HepG2 (cell line): ENCODE results near the gene SH3YL1. TPM values are rescaled to one million over a fixed set of nuclear protein-coding genes. Genes with fewer than 3 reads are reported as not detected.

Source experiments
- ATAC-seq: fragments of 200-7000 bp; cut with Tn5 transposase; 3 replicates; pipeline ENCODE4 v1.9.1; 2020; ENCODE audit warnings: mild to moderate bottlenecking, moderate library complexity
- Bru-seq: library from RNA; stranded (reverse); fragments of 400-500 nt; gene quantifications from one replicate; lab custom pipeline; 2021; lab: Mats Ljungman, UMichigan
- BruChase-seq, 2 experiments: library from RNA; stranded (reverse); fragments of 400-500 nt; gene quantifications; one replicate each; lab custom pipeline; 2021; lab: Mats Ljungman, UMichigan
- BruUV-seq: library from RNA; stranded (reverse); fragments of 400-500 nt; replicated peaks from 2 replicates; lab custom pipeline; 2021; lab: Mats Ljungman, UMichigan
- CTCF ChIA-PET: fragments of 300-600 bp; formaldehyde crosslinking; extraction: SDS; loops from one replicate; lab custom pipeline; 2021; ENCODE audit warnings: low total read pairs, inconsistent platforms, low intra/inter-chr PET ratio; lab: Yijun Ruan, JAX
- POLR2A ChIA-PET: fragments of 350-600 bp; sonication (Branson Sonifier 250); formaldehyde crosslinking; loops from one replicate; lab custom pipeline; 2020; ENCODE audit warnings: antibody characterized with exemption, inconsistent platforms; lab: Yijun Ruan, JAX
- DNase-seq: peaks from one replicate; pipeline ENCODE4 v3.0.0-alpha.2; 2015; ENCODE audit warnings: low spot score
- FAIRE-seq: peaks from 3 replicates; lab custom pipeline; 2011; peaks lifted over from hg19 to GRCh38; lab: Jason Lieb, UNC
- H2AFZ ChIP-seq: one replicate; pipeline ENCODE4 v1.6.1; 2011; ENCODE audit warnings: low read length, inconsistent platforms
- H3K27ac ChIP-seq: fragments of 300-600 bp; 3 replicates; pipeline ENCODE4 v1.8.0; 2011; ENCODE audit warnings: mixed run types, mild to moderate bottlenecking, mixed read lengths, low read length, inconsistent platforms; ENCODE audit not compliant: insufficient read depth; ENCODE audit errors: extremely low read length
- H3K27me3 ChIP-seq, 2 experiments: fragments of 200-600 bp in 1 of 2; 2 replicates in 1 of 2; 3 replicates in 1 of 2; pipeline versions ENCODE4 v1.6.0 to v1.8.0; 2011; ENCODE audit warnings: low read length in 2 of 2, mild to moderate bottlenecking in 2 of 2, moderate library complexity in 2 of 2, inconsistent platforms in 1 of 2; ENCODE audit not compliant: insufficient read depth in 2 of 2, control insufficient read depth in 1 of 2
- H3K36me3 ChIP-seq, 2 experiments: fragments of 200-600 bp in 1 of 2; replicated peaks in 1 of 2; 2 replicates in 1 of 2; 3 replicates in 1 of 2; pipeline versions ENCODE4 v1.5.1 to v1.8.0; 2011; ENCODE audit warnings: low read length in 2 of 2, inconsistent platforms in 1 of 2; ENCODE audit not compliant: insufficient read depth in 2 of 2, control insufficient read depth in 1 of 2
- H3K4me1 ChIP-seq: 2 replicates; pipeline ENCODE4 v1.5.1; 2012; ENCODE audit warnings: low read length, inconsistent platforms; ENCODE audit not compliant: insufficient read depth
- H3K4me2 ChIP-seq: 2 replicates; pipeline ENCODE4 v1.6.0; 2011; ENCODE audit warnings: low read depth, low read length, inconsistent platforms
- H3K4me3 ChIP-seq, 3 experiments: fragments of 200-600 bp in 1 of 3; sonication (generic), shearing (Covaris generic) in 1 of 3; replicated peaks in 1 of 3; 2 replicates each; pipeline ENCODE4 v1.5.1; 2011 to 2016; ENCODE audit warnings: low read length in 3 of 3, inconsistent platforms in 2 of 3, low read depth in 2 of 3, mild to moderate bottlenecking in 2 of 3, control low read depth in 1 of 3, mixed read lengths in 1 of 3; ENCODE audit not compliant: insufficient read depth in 1 of 3
- H3K79me2 ChIP-seq: one replicate; pipeline ENCODE4 v1.6.1; 2011; ENCODE audit warnings: low read length, inconsistent platforms; ENCODE audit not compliant: insufficient read depth
- H3K9ac ChIP-seq: 2 replicates; pipeline ENCODE4 v1.6.0; 2011; ENCODE audit warnings: mild to moderate bottlenecking, low read depth, low read length, inconsistent platforms; ENCODE audit not compliant: insufficient read depth
- H3K9me3 ChIP-seq: 2 replicates; pipeline ENCODE4 v1.5.1; 2012; ENCODE audit warnings: mild to moderate bottlenecking, low read length
- H4K20me1 ChIP-seq: 2 replicates; pipeline ENCODE4 v1.6.0; 2011; ENCODE audit warnings: inconsistent platforms, mild to moderate bottlenecking, low read length, moderate library complexity; ENCODE audit not compliant: insufficient read depth
- CREB1 ChIP-seq, 2 experiments: fragments of 450-650 bp in 1 of 2; IDR thresholded peaks; 2 replicates each; pipeline ENCODE4 v1.6.1; 2016 to 2017; ENCODE audit warnings: control low read depth in 1 of 2, mild to moderate bottlenecking in 1 of 2, missing compliant biosample characterization in 1 of 2, missing genetic modification characterization in 1 of 2
- ETV6 ChIP-seq: sonication (generic); formaldehyde crosslinking; conservative IDR thresholded peaks from 2 replicates; pipeline ENCODE4 v1.4.0; 2020; ENCODE audit warnings: missing genetic modification reagents
- MYPOP ChIP-seq: sonication (generic); formaldehyde crosslinking; IDR thresholded peaks from 2 replicates; pipeline ENCODE4 v1.8.1; 2023; ENCODE audit warnings: mild to moderate bottlenecking, moderate library complexity, missing genetic modification reagents
- ZNF143 ChIP-seq: sonication (generic); formaldehyde crosslinking; IDR thresholded peaks from 2 replicates; pipeline ENCODE4 v1.4.0; 2020; ENCODE audit warnings: missing genetic modification reagents
- ZNF253 ChIP-seq: sonication (generic); formaldehyde crosslinking; IDR thresholded peaks from 2 replicates; pipeline ENCODE4 v1.8.0; 2022; ENCODE audit warnings: mild to moderate bottlenecking, missing genetic modification reagents, borderline replicate concordance
- ZNF512 ChIP-seq: sonication (generic); formaldehyde crosslinking; IDR thresholded peaks from 2 replicates; pipeline ENCODE4 v1.4.0; 2020; ENCODE audit warnings: mild to moderate bottlenecking, missing genetic modification reagents
- ZNF709 ChIP-seq: sonication (generic); formaldehyde crosslinking; IDR thresholded peaks from 2 replicates; pipeline ENCODE4 v1.5.0; 2020; ENCODE audit warnings: mild to moderate bottlenecking, missing genetic modification reagents
- ZNF776 ChIP-seq: sonication (generic); formaldehyde crosslinking; IDR thresholded peaks from 2 replicates; pipeline ENCODE4 v1.4.0; 2020; ENCODE audit warnings: mild to moderate bottlenecking, missing genetic modification reagents
- WGBS: methylation state at CpG from one replicate; pipeline ENCODE4 v1.1.6; 2017; ENCODE audit warnings: low lambda C conversion rate; 5-methylcytosine and 5-hydroxymethylcytosine counted together
- in situ Hi-C: cut with HindIII; loops from 2 replicates; pipeline ENCODE4 v1.10.0; 2017; ENCODE audit warnings: low pct_unique_long_range_greater_than_20kb; ENCODE audit not compliant: extremely low pct_ligation_motif_present
- intact Hi-C: fragments of 100-400 bp; cut with micrococcal nuclease; formaldehyde crosslinking; loops from one replicate; pipeline ENCODE4 v1.10.0; 2022; ENCODE audit not compliant: unreplicated experiment
- long read RNA-seq, 2 experiments: library from RNA in 1 of 2; library from polyadenylated mRNA in 1 of 2; stranded (forward) in 1 of 2; unstranded in 1 of 2; transcript quantifications; one replicate each; pipeline ENCODE4 v2.0.0, GENCODE V29; 2019 to 2022
- polyA minus RNA-seq, 3 experiments: library from RNA; depleted of rRNA, polyadenylated mRNA; stranded (reverse); fragments of >200 nt; gene quantifications; 2 replicates each; pipeline ENCODE4 v1.2.3, GENCODE V29; 2011; ENCODE audit warnings: low replicate concordance in 1 of 3
- polyA plus RNA-seq, 8 experiments: library from polyadenylated mRNA; depleted of rRNA in 3 of 8; stranded (reverse) in 7 of 8; unstranded in 1 of 8; fragments of >200 nt; fragmentation: Illumina TruSeq in 4 of 8; extraction: Trizol in 4 of 8; gene quantifications; 2 replicates each; pipeline versions ENCODE4 v1.2.1 to v1.2.3, GENCODE V29; 2011 to 2016; ENCODE audit warnings: low read depth in 4 of 8, missing spikeins in 1 of 8, mixed read lengths in 1 of 8; ENCODE audit not compliant: insufficient read depth in 1 of 8
- total RNA-seq, 5 experiments: library from RNA; depleted of rRNA; stranded (reverse); fragments of >200 nt; fragmentation: Illumina TruSeq; extraction: Trizol; gene quantifications; 2 replicates each; pipeline ENCODE4 v1.2.3, GENCODE V29; 2016; ENCODE audit warnings: low read depth in 1 of 5
- TF ChIP-seq, protein P1 (sequence below): sonication (generic); formaldehyde crosslinking; IDR thresholded peaks from 2 replicates; pipeline ENCODE4 v1.5.0; 2020; ENCODE audit warnings: missing genetic modification reagents, mild to moderate bottlenecking, borderline replicate concordance
- TF ChIP-seq, protein P2 (sequence below): sonication (generic); formaldehyde crosslinking; IDR thresholded peaks from 2 replicates; pipeline ENCODE4 v1.5.0; 2020; ENCODE audit warnings: missing genetic modification reagents

Gene SH3YL1, protein sequence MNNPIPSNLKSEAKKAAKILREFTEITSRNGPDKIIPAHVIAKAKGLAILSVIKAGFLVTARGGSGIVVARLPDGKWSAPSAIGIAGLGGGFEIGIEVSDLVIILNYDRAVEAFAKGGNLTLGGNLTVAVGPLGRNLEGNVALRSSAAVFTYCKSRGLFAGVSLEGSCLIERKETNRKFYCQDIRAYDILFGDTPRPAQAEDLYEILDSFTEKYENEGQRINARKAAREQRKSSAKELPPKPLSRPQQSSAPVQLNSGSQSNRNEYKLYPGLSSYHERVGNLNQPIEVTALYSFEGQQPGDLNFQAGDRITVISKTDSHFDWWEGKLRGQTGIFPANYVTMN
- total RNA-seq (2016; rRNA removed; fragmentation: Illumina TruSeq; extraction: Trizol) (8.8 and 13.0 TPM in 2 replicates), polyA plus RNA-seq (2011; rRNA removed) (38.1 and 48.2 TPM in 2 replicates), polyA minus RNA-seq (2011; rRNA and poly(A)+ RNA removed; ENCODE audit: low replicate concordance) (8.2 and 18.1 TPM in 2 replicates), Bru-seq, nascent RNA (percentile 74 among the genes with signal in this experiment), BruChase-seq, experiment 1, labeled RNA remaining after a 6-hour chase (percentile 67 among the genes with signal in this experiment), BruChase-seq, experiment 2, labeled RNA remaining after a 2-hour chase (percentile 69 among the genes with signal in this experiment)
- 4.1 and 4.9 TPM in 2 replicates for total RNA-seq (2016; cell fraction: cytosol; rRNA removed; fragmentation: Illumina TruSeq; extraction: Trizol; ENCODE audit: low read depth)
- total RNA-seq (2016; cell fraction: insoluble cytoplasmic fraction; rRNA removed; fragmentation: Illumina TruSeq; extraction: Trizol) = 8.7 and 10.6 TPM in 2 replicates
- total RNA-seq (2016; cell fraction: membrane; rRNA removed; fragmentation: Illumina TruSeq; extraction: Trizol) = 6.5 and 8.7 TPM in 2 replicates
- 19.0 and 22.6 TPM in 2 replicates for total RNA-seq (2016; cell fraction: nucleus; rRNA removed; fragmentation: Illumina TruSeq; extraction: Trizol)
- polyA plus RNA-seq (2011; cell fraction: cytosol; rRNA removed) = 22.1 and 28.8 TPM in 2 replicates
- 105 and 110 TPM in 2 replicates for polyA plus RNA-seq (2011; cell fraction: nucleus; rRNA removed)
- polyA plus RNA-seq (2012) = 34.7 and 61.3 TPM in 2 replicates
- polyA plus RNA-seq (2016; cell fraction: cytosol; fragmentation: Illumina TruSeq; extraction: Trizol; ENCODE audit: low read depth) = 3.9 and 4.4 TPM in 2 replicates
- 12.2 TPM in 2 replicates for polyA plus RNA-seq (2016; cell fraction: insoluble cytoplasmic fraction; fragmentation: Illumina TruSeq; extraction: Trizol; ENCODE audit: low read depth)
- polyA plus RNA-seq (2016; cell fraction: membrane; fragmentation: Illumina TruSeq; extraction: Trizol; ENCODE audit: low read depth) = 6.9 and 8.4 TPM in 2 replicates
- 34.5 and 42.6 TPM in 2 replicates for polyA plus RNA-seq (2016; cell fraction: nucleus; fragmentation: Illumina TruSeq; extraction: Trizol; ENCODE audit: insufficient read depth, low read depth)
- polyA minus RNA-seq (2011; cell fraction: cytosol; rRNA and poly(A)+ RNA removed) = 10.2 and 13.8 TPM in 2 replicates
- polyA minus RNA-seq (2011; cell fraction: nucleus; rRNA and poly(A)+ RNA removed) = 143 and 147 TPM in 2 replicates
- long read RNA-seq, experiment 1, partial matches to known transcripts = 5 of 11 reads
- long read RNA-seq, experiment 1, other reads (novel, unspliced or antisense) = 6 of 11 reads
- long read RNA-seq, experiment 2, partial matches to known transcripts = 2 of 14 reads
- long read RNA-seq, experiment 2, other reads (novel, unspliced or antisense) = 12 of 14 reads

GRCh38 chr2:263774-264492 lies at the start of gene SH3YL1:
Gene SH3YL1 (minus strand): TSS chr2:264032. CDS start chr2:263984, 48 bp downstream.
- Histone ChIP-seq H3K4me1 (peaks cover 83% of the 10 kb centered on the region), H3K27me3 (peaks cover 0 to 5% of the 10 kb centered on the region in 2 experiments; a peak in 1 of 5 replicates), H3K4me3 (peak within 1 kb of the TSS; percentile 95 to 99 (median 96)), H3K36me3 (peaks cover 0 to under 1% of the 10 kb centered on the region in 2 experiments; a peak in 2 of 5 replicates), H3K79me2 (peaks cover 44% of the 10 kb centered on the region), H3K4me2 (peak within 1 kb of the TSS; percentile 98), H3K27ac (peak within 1 kb of the TSS; percentile 84), H3K9me3 (no peaks in the 10 kb centered on the region), H3K9ac (peak within 1 kb of the TSS; percentile 97), H4K20me1 (peaks cover 33% of the 10 kb centered on the region), H2AFZ (no peak within 1 kb of the TSS)
- DNase-seq = no peak
- intact Hi-C loops = no loop called here
- CTCF ChIA-PET = interaction anchor here (1.6 kb wide), 1 partner anchor 17 kb away, joined by 6 read pairs; no protein-coding TSS in a partner anchor
- ATAC-seq = peak; percentile 2; the same call in 2 of the 3 replicates
- no TSS peak for BruUV-seq
- no peak for FAIRE-seq
- POLR2A ChIA-PET = interaction anchor here (0.6 to 11.0 kb wide), 6 partner anchors 8 to 87 kb away, joined by 3 to 156 read pairs (median 4); no protein-coding TSS in a partner anchor
- in situ Hi-C loops = no loop called here
- 96% methylated on average over 69 of the region's 77 CpGs for WGBS
- TF ChIP-seq ZNF143 (CRISPR knock-in tag) = no peak
- no peak for TF ChIP-seq ZNF512 (CRISPR knock-in tag)
- TF ChIP-seq ZNF709 (CRISPR knock-in tag) = peak; percentile 69
- TF ChIP-seq CREB1 (IDR thresholded peaks at IDR 0.05) = no peak
- no peak for TF ChIP-seq CREB1 (CRISPR knock-in tag; IDR thresholded peaks at IDR 0.05)
- 0 out of 2 replicates have a peak, but pooled peaks have one; percentile 27 for TF ChIP-seq ETV6 (CRISPR knock-in tag)
- TF ChIP-seq, protein P1, sequence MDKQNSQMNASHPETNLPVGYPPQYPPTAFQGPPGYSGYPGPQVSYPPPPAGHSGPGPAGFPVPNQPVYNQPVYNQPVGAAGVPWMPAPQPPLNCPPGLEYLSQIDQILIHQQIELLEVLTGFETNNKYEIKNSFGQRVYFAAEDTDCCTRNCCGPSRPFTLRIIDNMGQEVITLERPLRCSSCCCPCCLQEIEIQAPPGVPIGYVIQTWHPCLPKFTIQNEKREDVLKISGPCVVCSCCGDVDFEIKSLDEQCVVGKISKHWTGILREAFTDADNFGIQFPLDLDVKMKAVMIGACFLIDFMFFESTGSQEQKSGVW (CRISPR knock-in tag) = no peak
- no peak for TF ChIP-seq MYPOP (CRISPR knock-in tag)
- TF ChIP-seq ZNF253 (CRISPR knock-in tag) = no peak
- TF ChIP-seq, protein P2, sequence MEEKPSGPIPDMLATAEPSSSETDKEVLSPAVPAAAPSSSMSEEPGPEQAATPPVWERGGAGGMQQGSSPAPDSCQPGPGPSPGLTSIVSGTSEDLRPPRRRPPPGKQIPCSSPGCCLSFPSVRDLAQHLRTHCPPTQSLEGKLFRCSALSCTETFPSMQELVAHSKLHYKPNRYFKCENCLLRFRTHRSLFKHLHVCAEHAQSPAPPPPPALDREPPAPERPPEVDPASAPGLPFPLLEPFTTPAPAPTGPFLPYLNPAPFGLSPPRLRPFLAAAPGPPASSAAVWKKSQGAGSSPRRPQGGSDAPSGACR (CRISPR knock-in tag) = 0 out of 2 replicates have a peak, but pooled peaks have one; percentile 6
- TF ChIP-seq ZNF776 (CRISPR knock-in tag) = no peak
